ENCODE data around the gene CYB5RL. TPM values are rescaled to one million over a fixed set of nuclear protein-coding genes. Genes with fewer than 3 reads are reported as not detected.

The CYB5RL gene
- total RNA-seq, 4 donors from 2014 or later, result 2.2 to 4.1 (median 3.0) TPM

DNA sequence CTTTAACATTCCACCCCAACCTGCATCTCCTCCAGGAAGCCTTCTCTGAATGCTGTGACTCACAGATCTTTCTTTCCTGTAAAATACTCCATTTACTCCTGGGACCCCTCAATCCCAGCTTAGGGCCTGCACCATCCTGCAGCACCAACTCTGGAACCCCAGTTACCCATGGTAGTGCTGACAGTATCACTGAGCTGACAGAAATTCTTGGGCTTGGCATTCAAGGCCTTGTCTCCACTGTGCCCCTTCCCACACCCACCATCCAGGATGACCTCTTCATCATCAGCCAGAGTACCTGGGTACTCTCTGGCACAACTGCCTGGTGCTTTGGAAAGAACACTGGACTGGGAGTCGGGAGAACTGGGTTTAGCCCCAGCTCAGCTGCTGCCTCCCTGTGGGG is 8.3 kb downstream of the CYB5RL start:
- H3K36me3 ChIP-seq, result peaks cover 0 to 94% of the 10 kb centered on the region in 2 donors

DNA sequence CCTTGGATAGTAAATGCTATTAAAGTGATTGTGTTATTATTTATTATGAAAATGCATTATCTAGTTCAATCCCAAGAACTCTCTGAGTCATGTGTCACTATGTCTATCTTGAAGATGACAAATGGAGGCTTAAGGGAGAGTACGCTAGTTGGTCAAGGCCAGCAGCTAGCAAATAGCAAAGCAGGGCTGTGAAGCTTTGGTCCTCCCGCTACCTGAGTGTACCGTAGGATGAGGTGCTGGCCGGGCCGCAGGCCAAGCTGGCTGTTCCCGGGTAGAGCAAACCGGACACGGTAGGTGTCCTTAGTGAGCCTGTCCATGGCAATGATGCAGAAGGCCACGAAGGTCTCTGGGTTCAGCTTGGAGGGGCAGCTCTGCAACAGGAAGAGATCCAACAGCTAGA is 9.3 kb downstream of the CYB5RL start:
- Histone ChIP-seq H3K9me3 (no peaks in the 10 kb centered on the region), H3K36me3 (peaks cover 0 to 92% of the 10 kb centered on the region in 2 donors), H3K4me1 (no peaks in the 10 kb centered on the region), H3K4me3 (no peak overlapping the region), H3K27ac (no peak overlapping the region), H3K27me3 (no peaks in the 10 kb centered on the region)
- WGBS, 2 donors (ENCODE audit: low coverage in 1 of 2), result 85 to 93% methylated on average over 3 to 8 of the region's 9 CpGs
- ATAC-seq, result no peak
- TF ChIP-seq EP300 (IDR thresholded peaks at IDR 0.05) (no peak), POLR2AphosphoS5 (IDR thresholded peaks at IDR 0.05) (no peak), POLR2A (IDR thresholded peaks at IDR 0.05) (no peak)
- TF ChIP-seq, protein P1, sequence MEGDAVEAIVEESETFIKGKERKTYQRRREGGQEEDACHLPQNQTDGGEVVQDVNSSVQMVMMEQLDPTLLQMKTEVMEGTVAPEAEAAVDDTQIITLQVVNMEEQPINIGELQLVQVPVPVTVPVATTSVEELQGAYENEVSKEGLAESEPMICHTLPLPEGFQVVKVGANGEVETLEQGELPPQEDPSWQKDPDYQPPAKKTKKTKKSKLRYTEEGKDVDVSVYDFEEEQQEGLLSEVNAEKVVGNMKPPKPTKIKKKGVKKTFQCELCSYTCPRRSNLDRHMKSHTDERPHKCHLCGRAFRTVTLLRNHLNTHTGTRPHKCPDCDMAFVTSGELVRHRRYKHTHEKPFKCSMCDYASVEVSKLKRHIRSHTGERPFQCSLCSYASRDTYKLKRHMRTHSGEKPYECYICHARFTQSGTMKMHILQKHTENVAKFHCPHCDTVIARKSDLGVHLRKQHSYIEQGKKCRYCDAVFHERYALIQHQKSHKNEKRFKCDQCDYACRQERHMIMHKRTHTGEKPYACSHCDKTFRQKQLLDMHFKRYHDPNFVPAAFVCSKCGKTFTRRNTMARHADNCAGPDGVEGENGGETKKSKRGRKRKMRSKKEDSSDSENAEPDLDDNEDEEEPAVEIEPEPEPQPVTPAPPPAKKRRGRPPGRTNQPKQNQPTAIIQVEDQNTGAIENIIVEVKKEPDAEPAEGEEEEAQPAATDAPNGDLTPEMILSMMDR (IDR thresholded peaks at IDR 0.05), result no peak

More for the DNA sequence above, 8.3 kb downstream of the CYB5RL start:
- Histone ChIP-seq H3K4me3 (no peak overlapping the region), H3K4me1 (no peaks in the 10 kb centered on the region), H3K27me3 (no peaks in the 10 kb centered on the region), H3K9me3 (no peaks in the 10 kb centered on the region), H3K27ac (no peak overlapping the region)
- TF ChIP-seq POLR2AphosphoS5 (IDR thresholded peaks at IDR 0.05), result no peak
- TF ChIP-seq POLR2A (IDR thresholded peaks at IDR 0.05), result no peak
- no peak for TF ChIP-seq EP300 (IDR thresholded peaks at IDR 0.05)
- TF ChIP-seq, protein P1 (IDR thresholded peaks at IDR 0.05), result no peak
- 100% methylated on average over 1 of the region's 1 CpG; no CpG with 5 or more reads in 1 of the 2 donors for WGBS, 2 donors (ENCODE audit: low coverage in 1 of 2)
- no peak for ATAC-seq

DNA sequence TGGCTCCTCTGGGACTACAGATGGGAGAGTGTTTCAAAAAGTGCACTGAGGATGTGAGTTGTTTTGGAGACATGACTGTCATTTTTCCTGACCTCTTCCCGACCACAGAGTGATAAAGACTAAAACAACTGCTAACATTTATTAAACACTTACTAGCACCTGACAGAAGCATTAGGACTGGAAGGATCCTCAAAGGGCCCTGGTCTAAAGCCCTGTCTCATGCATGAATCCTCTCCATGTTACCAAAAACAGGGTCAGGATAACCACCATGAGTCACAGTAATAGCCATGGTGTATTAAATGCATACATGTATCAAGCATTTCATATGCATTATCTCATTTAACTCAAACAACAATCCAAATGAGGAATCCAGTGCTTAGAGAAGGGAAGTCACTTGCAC is 11.5 kb downstream of the CYB5RL start:
- Histone ChIP-seq H3K4me3 (no peak overlapping the region), H3K9me3 (no peaks in the 10 kb centered on the region), H3K4me1 (no peaks in the 10 kb centered on the region), H3K36me3 (peaks cover 0 to 73% of the 10 kb centered on the region in 2 donors), H3K27ac (no peak overlapping the region), H3K27me3 (no peaks in the 10 kb centered on the region)
- WGBS, 2 donors (ENCODE audit: low coverage in 1 of 2), result 60% methylated on average over 1 of the region's 1 CpG; no CpG with 5 or more reads in 1 of the 2 donors
- no peak for TF ChIP-seq POLR2AphosphoS5 (IDR thresholded peaks at IDR 0.05)
- TF ChIP-seq, protein P1 (IDR thresholded peaks at IDR 0.05), result no peak
- no peak for TF ChIP-seq POLR2A (IDR thresholded peaks at IDR 0.05)
- TF ChIP-seq EP300 (IDR thresholded peaks at IDR 0.05), result no peak
- ATAC-seq, result no peak

DNA sequence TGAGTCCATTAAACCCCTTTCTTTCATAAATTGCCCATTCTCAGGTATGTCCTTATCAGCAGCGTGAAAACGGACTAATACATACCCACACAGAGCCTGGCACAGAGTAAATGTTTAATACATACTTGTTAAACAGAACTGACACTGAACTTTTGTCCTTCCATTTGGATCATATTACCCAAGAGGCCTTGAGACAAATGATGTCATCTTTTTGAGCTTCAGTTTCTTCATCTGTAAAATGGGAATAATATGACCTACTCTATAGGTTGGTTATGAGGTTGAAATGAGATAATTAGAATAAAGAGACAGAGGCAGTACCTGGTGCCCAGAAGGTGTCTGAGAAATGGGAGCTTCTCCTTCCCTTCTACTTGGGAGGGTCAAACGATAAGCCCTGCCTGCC is 13.8 kb downstream of the CYB5RL start:
- Histone ChIP-seq H3K9me3 (no peaks in the 10 kb centered on the region), H3K27ac (no peak overlapping the region), H3K4me3 (no peak overlapping the region), H3K36me3 (peaks cover 0 to 62% of the 10 kb centered on the region in 2 donors), H3K4me1 (no peaks in the 10 kb centered on the region), H3K27me3 (no peaks in the 10 kb centered on the region)
- WGBS, 2 donors (ENCODE audit: low coverage in 1 of 2), result 83 to 88% methylated on average over 2 to 3 of the region's 3 CpGs
- ATAC-seq, result no peak
- TF ChIP-seq EP300 (IDR thresholded peaks at IDR 0.05) (no peak), POLR2AphosphoS5 (IDR thresholded peaks at IDR 0.05) (no peak), POLR2A (IDR thresholded peaks at IDR 0.05) (no peak)
- TF ChIP-seq, protein P1 (IDR thresholded peaks at IDR 0.05), result no peak

DNA sequence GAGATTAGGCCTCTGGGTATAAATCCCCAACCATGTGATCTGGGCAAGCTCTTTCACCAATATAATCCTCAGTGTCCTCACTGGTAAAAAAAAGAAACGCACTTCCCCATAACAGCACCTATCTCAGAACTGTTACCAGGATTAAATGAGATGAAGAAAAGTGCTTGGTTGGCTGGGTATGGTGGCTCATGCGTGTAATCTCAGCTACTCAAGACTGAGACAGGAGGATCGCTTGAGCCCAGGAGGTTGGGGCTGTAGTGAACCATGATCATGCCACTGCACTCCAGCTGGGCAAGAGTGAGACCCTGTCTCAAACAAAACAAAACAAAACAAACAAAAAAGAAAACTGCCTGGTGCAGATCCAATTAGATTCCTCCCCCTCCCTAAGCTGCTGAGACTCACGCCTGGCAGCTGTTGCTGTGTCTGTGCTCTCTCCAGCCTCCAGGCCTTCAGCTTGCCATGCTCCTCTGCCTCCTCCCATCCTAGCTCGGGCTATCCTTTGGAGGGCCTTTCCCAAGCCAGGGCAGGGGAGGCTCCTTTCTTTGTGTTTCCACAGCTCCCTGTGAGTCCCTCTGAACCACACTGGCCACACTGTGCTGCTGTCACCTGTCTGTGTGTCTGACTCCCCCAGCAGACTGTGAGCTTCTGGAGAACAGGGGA is 19.0 kb downstream of the CYB5RL start:
- H3K27ac ChIP-seq, result no peak overlapping the region
- peaks cover 0 to 60% of the 10 kb centered on the region in 2 donors for H3K36me3 ChIP-seq
- 88 to 95% methylated on average over 3 to 5 of the region's 5 CpGs for WGBS, 2 donors (ENCODE audit: low coverage in 1 of 2)
- H3K4me1 ChIP-seq, result no peaks in the 10 kb centered on the region
- no peaks in the 10 kb centered on the region for H3K9me3 ChIP-seq
- no peak for ATAC-seq
- no peak overlapping the region for H3K4me3 ChIP-seq
- H3K27me3 ChIP-seq, result no peaks in the 10 kb centered on the region
- TF ChIP-seq, protein P1 (IDR thresholded peaks at IDR 0.05), result no peak
- no peak for TF ChIP-seq POLR2A (IDR thresholded peaks at IDR 0.05)
- no peak for TF ChIP-seq EP300 (IDR thresholded peaks at IDR 0.05)
- TF ChIP-seq POLR2AphosphoS5 (IDR thresholded peaks at IDR 0.05), result no peak
